ENCODE results near the gene LAMA2. TPM values are rescaled to one million over a fixed set of nuclear protein-coding genes. Genes with fewer than 3 reads are reported as not detected.

LAMA2 gene
- total RNA-seq, 6 experiments from 2014 or later: 2.9 to 12.1 (median 6.2) TPM

DNA sequence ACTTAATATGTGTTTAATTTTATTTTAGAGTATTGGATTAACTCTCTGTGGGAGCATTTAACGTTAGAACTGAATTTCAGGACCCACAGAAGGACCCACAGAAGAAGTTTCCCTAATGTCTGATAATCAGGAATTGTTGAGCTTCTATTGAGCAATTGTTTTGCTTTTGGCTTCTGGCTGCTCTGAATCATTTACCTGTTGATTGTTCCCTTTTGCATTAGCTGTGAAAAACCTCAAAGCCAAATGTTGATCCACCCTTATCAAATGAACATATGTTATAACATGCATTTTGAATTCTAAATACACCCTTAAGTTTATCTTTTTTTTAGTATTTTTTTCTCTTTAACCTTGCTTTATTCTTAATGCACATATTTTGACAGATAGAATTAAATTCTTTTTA lies 393.5 kb downstream of the LAMA2 start:
- H3K27ac ChIP-seq: no peak overlapping the region
- 35% methylated on average over 1 of the region's 1 CpG for WGBS (ENCODE audit: insufficient coverage, low coverage, low lambda C conversion rate, missing lambda C conversion rate)
- H3K9me3 ChIP-seq: no peaks in the 10 kb centered on the region
- ATAC-seq (no peak), DNase-seq (no peak)
- no peaks in the 10 kb centered on the region for H3K27me3 ChIP-seq
- intact Hi-C loops (cut with DNase I): no loop called here
- no peak overlapping the region for H3K4me3 ChIP-seq
- TF ChIP-seq POLR2A (IDR thresholded peaks at IDR 0.05): no peak
- TF ChIP-seq, protein P1, sequence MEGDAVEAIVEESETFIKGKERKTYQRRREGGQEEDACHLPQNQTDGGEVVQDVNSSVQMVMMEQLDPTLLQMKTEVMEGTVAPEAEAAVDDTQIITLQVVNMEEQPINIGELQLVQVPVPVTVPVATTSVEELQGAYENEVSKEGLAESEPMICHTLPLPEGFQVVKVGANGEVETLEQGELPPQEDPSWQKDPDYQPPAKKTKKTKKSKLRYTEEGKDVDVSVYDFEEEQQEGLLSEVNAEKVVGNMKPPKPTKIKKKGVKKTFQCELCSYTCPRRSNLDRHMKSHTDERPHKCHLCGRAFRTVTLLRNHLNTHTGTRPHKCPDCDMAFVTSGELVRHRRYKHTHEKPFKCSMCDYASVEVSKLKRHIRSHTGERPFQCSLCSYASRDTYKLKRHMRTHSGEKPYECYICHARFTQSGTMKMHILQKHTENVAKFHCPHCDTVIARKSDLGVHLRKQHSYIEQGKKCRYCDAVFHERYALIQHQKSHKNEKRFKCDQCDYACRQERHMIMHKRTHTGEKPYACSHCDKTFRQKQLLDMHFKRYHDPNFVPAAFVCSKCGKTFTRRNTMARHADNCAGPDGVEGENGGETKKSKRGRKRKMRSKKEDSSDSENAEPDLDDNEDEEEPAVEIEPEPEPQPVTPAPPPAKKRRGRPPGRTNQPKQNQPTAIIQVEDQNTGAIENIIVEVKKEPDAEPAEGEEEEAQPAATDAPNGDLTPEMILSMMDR (IDR thresholded peaks at IDR 0.05): no peak
- no peaks in the 10 kb centered on the region for H3K36me3 ChIP-seq
- H3K4me1 ChIP-seq: no peaks in the 10 kb centered on the region

DNA sequence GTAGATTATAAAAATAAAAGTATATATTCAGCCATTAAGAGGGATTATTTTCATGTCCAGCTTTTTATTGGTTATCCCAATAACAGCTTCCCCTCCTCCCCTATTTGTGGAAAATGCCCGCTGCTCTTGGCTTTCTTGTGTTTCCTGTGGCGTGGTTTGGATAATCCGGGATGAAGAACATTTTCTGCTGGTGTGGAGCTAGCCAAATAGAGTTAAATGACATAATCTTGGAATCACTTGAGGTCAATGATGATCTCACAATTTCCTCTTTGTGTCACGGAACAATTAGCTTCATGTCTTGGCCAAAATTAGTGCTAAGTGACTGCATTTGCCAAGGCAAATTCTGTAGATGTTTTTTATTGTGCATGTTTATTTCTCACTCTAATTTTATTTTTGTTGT lies 394.0 kb downstream of the LAMA2 start:
- no peaks in the 10 kb centered on the region for H3K36me3 ChIP-seq
- WGBS (ENCODE audit: insufficient coverage, low coverage, low lambda C conversion rate, missing lambda C conversion rate): 52% methylated on average over 4 of the region's 4 CpGs
- DNase-seq: no peak
- intact Hi-C loops (cut with DNase I): no loop called here
- H3K9me3 ChIP-seq: no peaks in the 10 kb centered on the region
- no peak overlapping the region for H3K4me3 ChIP-seq
- no peaks in the 10 kb centered on the region for H3K27me3 ChIP-seq
- no peak for ATAC-seq
- H3K4me1 ChIP-seq: no peaks in the 10 kb centered on the region
- H3K27ac ChIP-seq: no peak overlapping the region
- TF ChIP-seq POLR2A (IDR thresholded peaks at IDR 0.05): no peak
- TF ChIP-seq, protein P1 (IDR thresholded peaks at IDR 0.05): no peak

DNA sequence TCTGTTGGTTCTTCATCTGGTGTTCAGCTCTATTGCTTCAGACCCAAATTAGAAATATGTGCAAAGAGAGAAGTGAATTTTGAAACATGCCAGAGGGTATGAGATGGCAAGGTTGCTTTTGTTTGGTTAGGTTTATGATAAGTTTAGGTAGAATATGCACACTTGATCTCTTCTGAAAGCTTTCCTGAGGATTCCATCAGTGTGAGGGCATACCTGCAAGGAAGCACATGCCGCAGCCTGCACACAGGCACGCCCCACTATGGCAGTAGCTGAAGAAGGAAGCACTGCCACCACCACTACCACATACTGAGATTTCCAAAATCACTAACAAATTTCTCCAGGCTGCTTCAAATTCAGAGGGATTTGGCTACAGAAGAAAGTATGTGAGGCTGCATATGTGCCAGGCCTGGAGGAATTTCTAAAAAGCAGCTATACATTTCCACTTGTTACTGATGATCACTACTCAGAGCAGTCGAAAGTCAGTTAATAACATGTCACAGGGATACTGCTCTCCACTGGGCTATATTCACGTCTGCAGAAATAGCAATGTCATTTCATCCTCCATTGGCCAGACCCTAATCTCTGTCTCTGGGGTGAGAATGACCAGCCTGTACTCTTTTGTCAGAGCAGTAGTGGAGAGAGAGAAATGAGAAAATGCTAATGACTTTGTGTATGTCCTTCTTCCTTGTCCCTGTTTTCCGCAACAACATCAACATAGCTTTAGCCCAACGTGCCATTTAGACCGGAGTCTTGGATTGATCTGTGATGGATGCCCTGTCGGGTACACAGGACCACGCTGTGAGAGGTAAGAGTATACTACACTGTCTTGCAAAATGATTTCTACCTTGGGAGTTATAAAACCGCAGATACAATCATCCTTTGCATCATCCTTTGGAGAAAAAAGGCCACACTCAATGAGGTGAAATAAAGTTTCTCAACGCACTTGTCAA lies 396.7 kb downstream of the LAMA2 start:
- intact Hi-C loops (cut with DNase I): no loop called here
- 65% methylated on average over 9 of the region's 11 CpGs for WGBS (ENCODE audit: insufficient coverage, low coverage, low lambda C conversion rate, missing lambda C conversion rate)
- Histone ChIP-seq H3K36me3 (no peaks in the 10 kb centered on the region), H3K9me3 (no peaks in the 10 kb centered on the region), H3K4me1 (no peaks in the 10 kb centered on the region), H3K27me3 (no peaks in the 10 kb centered on the region), H3K27ac (no peak overlapping the region), H3K4me3 (no peak overlapping the region)
- ATAC-seq (no peak), DNase-seq (no peak)
- TF ChIP-seq, protein P1 (IDR thresholded peaks at IDR 0.05): no peak
- no peak for TF ChIP-seq POLR2A (IDR thresholded peaks at IDR 0.05)

DNA sequence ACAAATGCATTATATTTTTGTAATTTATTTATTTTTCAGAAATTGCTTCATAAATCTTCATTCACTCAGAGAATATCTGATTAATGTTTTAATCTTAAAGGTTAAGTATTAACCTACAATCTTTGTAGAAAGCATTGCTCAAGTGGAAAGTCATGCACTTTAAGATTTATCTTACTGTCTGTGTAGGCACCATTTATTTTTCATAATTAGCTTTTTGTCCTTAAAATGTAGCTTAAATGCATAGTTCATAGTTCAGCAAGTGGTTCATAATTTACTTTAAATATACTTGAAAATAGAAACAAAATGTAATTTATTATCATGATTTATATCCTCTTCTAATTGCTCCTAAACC lies 397.3 kb downstream of the LAMA2 start:
- H3K27ac ChIP-seq: no peak overlapping the region
- H3K27me3 ChIP-seq: no peaks in the 10 kb centered on the region
- TF ChIP-seq POLR2A (IDR thresholded peaks at IDR 0.05): no peak
- TF ChIP-seq, protein P1 (IDR thresholded peaks at IDR 0.05): no peak
- no peaks in the 10 kb centered on the region for H3K4me1 ChIP-seq
- intact Hi-C loops (cut with DNase I): no loop called here
- ATAC-seq: no peak
- no peak overlapping the region for H3K4me3 ChIP-seq
- H3K36me3 ChIP-seq: no peaks in the 10 kb centered on the region
- H3K9me3 ChIP-seq: no peaks in the 10 kb centered on the region
- DNase-seq: no peak

Measured in right lobe of liver (tissue), 6 donors.